PC-3 (cell line): ENCODE measurements around the gene GPX3.

Experiments used
- EZH2 ChIP-seq: fragments of 300-600 bp; sonication (generic); IDR thresholded peaks from one replicate; pipeline ENCODE4 v1.6.1; 2017; ENCODE audit warnings: antibody characterized with exemption, mild to moderate bottlenecking, low read length; ENCODE audit not compliant: unreplicated experiment
- TF ChIP-seq, protein P1 (sequence below): fragments of 300-600 bp; sonication (generic); conservative IDR thresholded peaks from 2 replicates; pipeline ENCODE4 v1.5.1; 2017; ENCODE audit warnings: antibody characterized with exemption, low read depth, mild to moderate bottlenecking, low read length

GRCh38 chr5:151028717-151029116 lies 8.3 kb downstream of the GPX3 start:
- TF ChIP-seq, protein P1, sequence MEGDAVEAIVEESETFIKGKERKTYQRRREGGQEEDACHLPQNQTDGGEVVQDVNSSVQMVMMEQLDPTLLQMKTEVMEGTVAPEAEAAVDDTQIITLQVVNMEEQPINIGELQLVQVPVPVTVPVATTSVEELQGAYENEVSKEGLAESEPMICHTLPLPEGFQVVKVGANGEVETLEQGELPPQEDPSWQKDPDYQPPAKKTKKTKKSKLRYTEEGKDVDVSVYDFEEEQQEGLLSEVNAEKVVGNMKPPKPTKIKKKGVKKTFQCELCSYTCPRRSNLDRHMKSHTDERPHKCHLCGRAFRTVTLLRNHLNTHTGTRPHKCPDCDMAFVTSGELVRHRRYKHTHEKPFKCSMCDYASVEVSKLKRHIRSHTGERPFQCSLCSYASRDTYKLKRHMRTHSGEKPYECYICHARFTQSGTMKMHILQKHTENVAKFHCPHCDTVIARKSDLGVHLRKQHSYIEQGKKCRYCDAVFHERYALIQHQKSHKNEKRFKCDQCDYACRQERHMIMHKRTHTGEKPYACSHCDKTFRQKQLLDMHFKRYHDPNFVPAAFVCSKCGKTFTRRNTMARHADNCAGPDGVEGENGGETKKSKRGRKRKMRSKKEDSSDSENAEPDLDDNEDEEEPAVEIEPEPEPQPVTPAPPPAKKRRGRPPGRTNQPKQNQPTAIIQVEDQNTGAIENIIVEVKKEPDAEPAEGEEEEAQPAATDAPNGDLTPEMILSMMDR: no peak
- TF ChIP-seq EZH2: no peak
